Upper lobe of right lung (tissue), 1 donor: ENCODE results near the gene TTC31. TPM values are rescaled to one million over a fixed set of nuclear protein-coding genes. Genes with fewer than 3 reads are reported as not detected.
"Not testable (repeated sequence)": the region's sequence is repeated elsewhere in the genome, so short reads cannot be mapped to it uniquely, and the experiment has no call there.

Source experiments
- ATAC-seq: fragments of 200-7000 bp; cut with Tn5 transposase; one replicate; pipeline ENCODE4 v1.9.1; 2020; ENCODE audit warnings: mild to moderate bottlenecking, moderate library complexity
- DNase-seq: peaks from one replicate; pipeline ENCODE4 v3.0.0-alpha.2; 2020
- H3K27ac ChIP-seq: fragments of 200-600 bp; one replicate; pipeline ENCODE4 v1.8.0; 2022
- H3K27me3 ChIP-seq: fragments of 200-600 bp; one replicate; pipeline ENCODE4 v1.8.0; 2022; ENCODE audit warnings: mild to moderate bottlenecking
- H3K36me3 ChIP-seq: fragments of 200-600 bp; one replicate; pipeline ENCODE4 v1.8.0; 2022
- H3K4me1 ChIP-seq: fragments of 200-600 bp; one replicate; pipeline ENCODE4 v1.8.0; 2022
- H3K4me3 ChIP-seq: fragments of 200-600 bp; one replicate; pipeline ENCODE4 v1.8.0; 2022; ENCODE audit warnings: mild to moderate bottlenecking
- H3K9me3 ChIP-seq: fragments of 200-600 bp; one replicate; pipeline ENCODE4 v1.8.0; 2022
- CTCF ChIP-seq: fragments of 200-600 bp; IDR thresholded peaks from one replicate; pipeline ENCODE4 v1.8.0; 2022; ENCODE audit warnings: antibody characterized with exemption
- intact Hi-C: fragments of 100-400 bp; cut with DNase I; formaldehyde crosslinking; loops from one replicate; pipeline ENCODE4 v1.11.0; 2022
- total RNA-seq: library from RNA; stranded (reverse); fragmentation: NEBNext Ultra II Directional; extraction: Animal tissue kit (Norgen Biotek cat#: 25700); gene quantifications from one replicate; pipeline ENCODE4 v1.2.1, GENCODE V29; 2021
- donor health status: DM: no; HTN: yes; CAD: no; lungs with severe emphysema.

Gene TTC31
- total RNA-seq, 1 donor from 2014 or later: 23.4 TPM

- intact Hi-C loops: no loop called here
- TF ChIP-seq CTCF: no peak
- DNase-seq (no peak), ATAC-seq (no peak)
- peak overlapping the region; percentile 62 for H3K4me3 ChIP-seq
- H3K36me3 ChIP-seq: no peaks in the 10 kb centered on the region
- H3K9me3 ChIP-seq: no peaks in the 10 kb centered on the region
- H3K27me3 ChIP-seq: peaks cover 13% of the 10 kb centered on the region
- H3K4me1 ChIP-seq: peaks cover 26% of the 10 kb centered on the region
- peak overlapping the region; percentile 84 for H3K27ac ChIP-seq
These were observed 43.0 kb upstream of the TTC31 start for GRCh38 chr2:74439803-74440377.

GRCh38 chr2:74440378-74441169, 42.3 kb upstream of the TTC31 start:
- Histone ChIP-seq H3K4me1 (peaks cover 26% of the 10 kb centered on the region), H3K27me3 (peaks cover 13% of the 10 kb centered on the region), H3K36me3 (no peaks in the 10 kb centered on the region), H3K9me3 (no peaks in the 10 kb centered on the region), H3K27ac (peak overlapping the region; percentile 84), H3K4me3 (peak overlapping the region; percentile 62)
- DNase-seq (peak; percentile 92), ATAC-seq (peak; percentile 92)
- intact Hi-C loops: no loop called here
- TF ChIP-seq CTCF: peak; percentile 28

- H3K27me3 ChIP-seq: peaks cover 13% of the 10 kb centered on the region
- no peaks in the 10 kb centered on the region for H3K36me3 ChIP-seq
- ATAC-seq: peak; percentile 34
- H3K27ac ChIP-seq: peak overlapping the region; percentile 84
- no peak for TF ChIP-seq CTCF
- intact Hi-C loops: no loop called here
- H3K4me3 ChIP-seq: peak overlapping the region; percentile 62
- no peak for DNase-seq
- no peaks in the 10 kb centered on the region for H3K9me3 ChIP-seq
- peaks cover 26% of the 10 kb centered on the region for H3K4me1 ChIP-seq
These were observed 41.7 kb upstream of the TTC31 start for GRCh38 chr2:74441170-74441689.

GRCh38 chr2:74441690-74442482, 41.0 kb upstream of the TTC31 start, which contains the start of gene RTKN:
TSS of gene RTKN (minus strand) at chr2:74441937. CDS start at chr2:74441816, 121 bp downstream.
- peak; percentile 79 for ATAC-seq
- H3K4me1 ChIP-seq: peaks cover 26% of the 10 kb centered on the region

GRCh38 chr2:74442483-74443297, 40.2 kb upstream of the TTC31 start:
- ATAC-seq, intact Hi-C loops, H3K9me3 ChIP-seq, H3K36me3 ChIP-seq: not testable (repeated sequence)
- DNase-seq: peak; percentile 44
- Histone ChIP-seq H3K27ac (peak overlapping the region; percentile 84), H3K27me3 (peaks cover 13% of the 10 kb centered on the region), H3K4me1 (peaks cover 26% of the 10 kb centered on the region), H3K4me3 (peak overlapping the region; percentile 62)

More at GRCh38 chr2:74441690-74442482, 41.0 kb upstream of the TTC31 start, which contains the start of gene RTKN:
- Histone ChIP-seq H3K36me3 (no peaks in the 10 kb centered on the region), H3K4me3 (peak within 1 kb of the TSS; percentile 62), H3K9me3 (no peaks in the 10 kb centered on the region), H3K27ac (peak within 1 kb of the TSS; percentile 84), H3K27me3 (peaks cover 13% of the 10 kb centered on the region)
- intact Hi-C loops: no loop called here
- TF ChIP-seq CTCF: no peak
- DNase-seq: peak; percentile 89
